ENCODE data around the gene PPFIBP1. TPM values are rescaled to one million over a fixed set of nuclear protein-coding genes. Genes with fewer than 3 reads are reported as not detected.

Gene PPFIBP1
- total and polyA plus RNA-seq, 2 experiments from 2014 or later: 23.9 to 38.6 TPM

DNA sequence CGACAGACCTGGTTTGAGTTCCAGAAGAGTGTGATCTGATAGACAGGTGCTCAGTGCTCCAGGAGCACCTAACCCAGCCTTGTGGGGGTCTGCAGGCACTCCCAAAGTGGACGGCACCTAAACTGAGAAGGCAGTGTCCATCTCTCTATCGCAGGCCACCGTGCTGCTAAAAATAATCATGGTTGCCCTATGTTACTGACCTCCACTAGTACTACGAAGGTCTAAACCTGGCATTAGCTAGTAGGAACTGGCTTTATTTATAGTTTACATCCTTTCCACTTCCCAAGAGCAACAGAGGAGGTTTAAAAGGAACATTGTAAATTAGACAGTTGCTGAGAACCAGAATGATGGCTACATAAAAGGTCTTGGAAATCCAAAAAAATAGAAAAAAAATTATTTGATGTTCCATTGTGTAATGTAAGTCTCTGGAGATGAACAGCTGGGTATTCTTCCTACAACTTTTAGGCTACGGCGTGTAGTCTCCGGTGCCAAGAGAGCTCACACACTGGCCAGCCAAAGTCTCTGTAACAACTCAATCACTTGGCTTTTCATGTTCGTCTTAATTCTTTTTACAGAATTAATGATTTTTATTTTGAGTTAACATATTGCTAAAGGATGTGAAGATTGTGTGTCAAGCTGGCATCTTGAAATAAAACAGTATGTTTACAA, 27.3 kb downstream of the PPFIBP1 start:
- Histone ChIP-seq H3K27me3 (no peaks in the 10 kb centered on the region), H3K36me3 (replicated peaks; ENCODE audit: insufficient read depth, low read depth) (no peaks in the 10 kb centered on the region), H4K20me1 (ENCODE audit: insufficient read depth, poor library complexity, severe bottlenecking) (no peaks in the 10 kb centered on the region), H3K27ac (no peak overlapping the region), H2AFZ (no peak overlapping the region), H3K9me2 (replicated peaks; ENCODE audit: insufficient read depth) (no peaks in the 10 kb centered on the region), H3K4me2 (no peak overlapping the region), H3K4me1 (ENCODE audit: insufficient read depth) (peaks cover 37% of the 10 kb centered on the region), H3K79me2 (peaks cover 77% of the 10 kb centered on the region), H3K9me3 (ENCODE audit: low read depth) (no peaks in the 10 kb centered on the region), H3K4me3 (no peak overlapping the region)
- no peak for TF ChIP-seq EZH2 (IDR thresholded peaks at IDR 0.05; ENCODE audit: borderline replicate concordance)
- TF ChIP-seq, protein P1, sequence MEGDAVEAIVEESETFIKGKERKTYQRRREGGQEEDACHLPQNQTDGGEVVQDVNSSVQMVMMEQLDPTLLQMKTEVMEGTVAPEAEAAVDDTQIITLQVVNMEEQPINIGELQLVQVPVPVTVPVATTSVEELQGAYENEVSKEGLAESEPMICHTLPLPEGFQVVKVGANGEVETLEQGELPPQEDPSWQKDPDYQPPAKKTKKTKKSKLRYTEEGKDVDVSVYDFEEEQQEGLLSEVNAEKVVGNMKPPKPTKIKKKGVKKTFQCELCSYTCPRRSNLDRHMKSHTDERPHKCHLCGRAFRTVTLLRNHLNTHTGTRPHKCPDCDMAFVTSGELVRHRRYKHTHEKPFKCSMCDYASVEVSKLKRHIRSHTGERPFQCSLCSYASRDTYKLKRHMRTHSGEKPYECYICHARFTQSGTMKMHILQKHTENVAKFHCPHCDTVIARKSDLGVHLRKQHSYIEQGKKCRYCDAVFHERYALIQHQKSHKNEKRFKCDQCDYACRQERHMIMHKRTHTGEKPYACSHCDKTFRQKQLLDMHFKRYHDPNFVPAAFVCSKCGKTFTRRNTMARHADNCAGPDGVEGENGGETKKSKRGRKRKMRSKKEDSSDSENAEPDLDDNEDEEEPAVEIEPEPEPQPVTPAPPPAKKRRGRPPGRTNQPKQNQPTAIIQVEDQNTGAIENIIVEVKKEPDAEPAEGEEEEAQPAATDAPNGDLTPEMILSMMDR (IDR thresholded peaks at IDR 0.05; ENCODE audit: poor library complexity): no peak
- no peak for TF ChIP-seq EZH2phosphoT487 (IDR thresholded peaks at IDR 0.05; ENCODE audit: low read depth, severe bottlenecking, unreplicated experiment)
- no peak for DNase-seq (ENCODE audit: low spot score)
- WGBS (ENCODE audit: low lambda C conversion rate, missing lambda C conversion rate): 85% methylated on average over 9 of the region's 9 CpGs

DNA sequence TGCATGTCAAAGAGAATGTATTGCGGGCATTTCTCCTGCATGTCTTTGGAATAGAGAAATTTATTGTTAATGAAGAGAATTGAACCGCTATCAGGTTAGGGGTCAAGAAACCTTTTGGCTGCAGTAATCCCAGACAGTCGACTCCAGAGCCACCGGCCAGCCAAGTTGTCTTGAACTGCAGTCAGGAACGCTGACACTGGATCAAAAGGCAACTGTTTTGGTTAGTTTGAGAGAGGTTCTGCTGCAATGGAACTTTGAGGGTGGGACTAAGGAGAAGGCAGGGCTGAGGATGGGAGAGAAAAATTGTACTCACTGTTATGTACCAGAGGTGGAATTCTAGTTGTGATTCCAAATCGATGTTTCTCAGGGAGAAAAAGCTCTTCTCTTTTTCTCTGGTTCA, 28.2 kb downstream of the PPFIBP1 start:
- no peaks in the 10 kb centered on the region for H3K9me2 ChIP-seq (replicated peaks; ENCODE audit: insufficient read depth)
- H3K27ac ChIP-seq: no peak overlapping the region
- WGBS (ENCODE audit: low lambda C conversion rate, missing lambda C conversion rate): 93% methylated on average over 6 of the region's 6 CpGs
- H4K20me1 ChIP-seq (ENCODE audit: insufficient read depth, poor library complexity, severe bottlenecking): no peaks in the 10 kb centered on the region
- no peaks in the 10 kb centered on the region for H3K27me3 ChIP-seq
- H3K4me3 ChIP-seq: no peak overlapping the region
- TF ChIP-seq EZH2 (IDR thresholded peaks at IDR 0.05; ENCODE audit: borderline replicate concordance) (no peak), EZH2phosphoT487 (IDR thresholded peaks at IDR 0.05; ENCODE audit: low read depth, severe bottlenecking, unreplicated experiment) (no peak)
- TF ChIP-seq, protein P1 (IDR thresholded peaks at IDR 0.05; ENCODE audit: poor library complexity): no peak
- peaks cover 77% of the 10 kb centered on the region for H3K79me2 ChIP-seq
- H2AFZ ChIP-seq: no peak overlapping the region
- no peaks in the 10 kb centered on the region for H3K9me3 ChIP-seq (ENCODE audit: low read depth)
- no peak overlapping the region for H3K4me2 ChIP-seq
- peaks cover 42% of the 10 kb centered on the region for H3K4me1 ChIP-seq (ENCODE audit: insufficient read depth)
- no peaks in the 10 kb centered on the region for H3K36me3 ChIP-seq (replicated peaks; ENCODE audit: insufficient read depth, low read depth)
- no peak for DNase-seq (ENCODE audit: low spot score)

DNA sequence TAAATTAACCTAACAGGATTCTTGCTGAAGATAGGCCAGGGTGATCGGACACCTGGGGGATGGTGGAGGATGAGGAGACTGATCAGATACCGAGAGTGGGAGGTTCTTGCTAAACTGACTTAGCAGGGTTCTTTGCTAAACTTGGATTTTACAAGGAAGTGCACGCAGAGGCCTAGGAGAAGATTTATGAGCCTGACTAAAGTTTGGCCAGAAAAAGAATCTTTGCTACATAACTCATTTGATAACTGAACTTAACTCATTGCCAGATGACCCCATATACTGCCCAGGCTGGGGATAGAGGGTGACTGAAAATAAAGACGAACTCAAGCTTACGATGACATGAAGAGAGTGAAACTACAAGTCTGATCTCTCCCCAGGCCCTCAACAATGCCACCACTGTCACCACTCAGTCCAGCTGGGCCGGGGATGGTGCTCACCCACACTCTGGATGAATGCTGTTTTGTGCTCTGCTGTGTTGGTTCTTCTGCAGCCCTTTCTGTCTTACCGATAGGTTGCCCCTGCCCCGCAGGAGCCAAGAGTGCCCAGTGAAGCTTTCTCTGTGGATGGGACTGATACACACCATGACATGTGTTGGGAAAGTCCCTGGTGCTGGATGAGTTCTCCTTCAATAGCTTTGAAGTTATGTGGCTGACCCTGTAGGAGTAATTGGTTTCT, 29.0 kb downstream of the PPFIBP1 start:
- Histone ChIP-seq H3K27ac (no peak overlapping the region), H3K36me3 (replicated peaks; ENCODE audit: insufficient read depth, low read depth) (no peaks in the 10 kb centered on the region), H3K9me2 (replicated peaks; ENCODE audit: insufficient read depth) (no peaks in the 10 kb centered on the region), H3K27me3 (no peaks in the 10 kb centered on the region), H3K9me3 (ENCODE audit: low read depth) (no peaks in the 10 kb centered on the region), H3K4me3 (no peak overlapping the region), H3K79me2 (peaks cover 76% of the 10 kb centered on the region), H3K4me2 (no peak overlapping the region), H2AFZ (no peak overlapping the region), H3K4me1 (ENCODE audit: insufficient read depth) (peaks cover 42% of the 10 kb centered on the region), H4K20me1 (ENCODE audit: insufficient read depth, poor library complexity, severe bottlenecking) (no peaks in the 10 kb centered on the region)
- TF ChIP-seq EZH2phosphoT487 (IDR thresholded peaks at IDR 0.05; ENCODE audit: low read depth, severe bottlenecking, unreplicated experiment) (no peak), EZH2 (IDR thresholded peaks at IDR 0.05; ENCODE audit: borderline replicate concordance) (no peak)
- TF ChIP-seq, protein P1 (IDR thresholded peaks at IDR 0.05; ENCODE audit: poor library complexity): no peak
- DNase-seq (ENCODE audit: low spot score): no peak
- 82% methylated on average over 8 of the region's 8 CpGs for WGBS (ENCODE audit: low lambda C conversion rate, missing lambda C conversion rate)

All from hepatocyte (in vitro differentiated cells).